SK-N-MC (cell line): Measurements from ENCODE around the gene MAP10.

Experiments used
- DNase-seq: peaks from one replicate; pipeline ENCODE4 v3.0.0-alpha.2; 2011; ENCODE audit warnings: low read depth, low spot score
- H3K27ac ChIP-seq: fragments of 200-600 bp; sonication (generic); 2 replicates; pipeline ENCODE4 v1.5.1; 2016; ENCODE audit warnings: mixed run types
- H3K36me3 ChIP-seq: fragments of 200-600 bp; sonication (generic); 2 replicates; pipeline ENCODE4 v1.6.1; 2017; ENCODE audit warnings: antibody characterized with exemption, low read length, mixed read lengths; ENCODE audit not compliant: insufficient read depth
- H3K4me3 ChIP-seq: fragments of 200-600 bp; sonication (generic); 2 replicates; pipeline ENCODE4 v1.5.1; 2016
- H3K9ac ChIP-seq: fragments of 200-600 bp; sonication (generic); 2 replicates; pipeline ENCODE4 v1.8.0; 2017; ENCODE audit warnings: mixed run types, mixed read lengths; ENCODE audit not compliant: insufficient read length
- H3K9me3 ChIP-seq: fragments of 200-600 bp; sonication (generic); 2 replicates; pipeline ENCODE4 v1.6.1; 2017; ENCODE audit warnings: low read depth, mild to moderate bottlenecking, antibody characterized with exemption, low read length, moderate library complexity, mixed read lengths
- EZH2 ChIP-seq: fragments of 200-600 bp; sonication (generic); IDR thresholded peaks from one replicate; pipeline ENCODE4 v1.6.1; 2017; ENCODE audit warnings: antibody characterized with exemption
- FOXP2 ChIP-seq: optimal IDR thresholded peaks from 2 replicates; pipeline ENCODE3; 2011; ENCODE audit warnings: mild to moderate bottlenecking, moderate library complexity; ENCODE audit not compliant: insufficient read depth; ENCODE audit errors: extremely low read length, control extremely low read depth
- POLR2AphosphoS5 ChIP-seq: IDR thresholded peaks from 2 replicates; pipeline ENCODE4 v1.6.1; 2012; ENCODE audit warnings: mild to moderate bottlenecking, low read depth, low read length, borderline replicate concordance

MAP10 gene

DNA sequence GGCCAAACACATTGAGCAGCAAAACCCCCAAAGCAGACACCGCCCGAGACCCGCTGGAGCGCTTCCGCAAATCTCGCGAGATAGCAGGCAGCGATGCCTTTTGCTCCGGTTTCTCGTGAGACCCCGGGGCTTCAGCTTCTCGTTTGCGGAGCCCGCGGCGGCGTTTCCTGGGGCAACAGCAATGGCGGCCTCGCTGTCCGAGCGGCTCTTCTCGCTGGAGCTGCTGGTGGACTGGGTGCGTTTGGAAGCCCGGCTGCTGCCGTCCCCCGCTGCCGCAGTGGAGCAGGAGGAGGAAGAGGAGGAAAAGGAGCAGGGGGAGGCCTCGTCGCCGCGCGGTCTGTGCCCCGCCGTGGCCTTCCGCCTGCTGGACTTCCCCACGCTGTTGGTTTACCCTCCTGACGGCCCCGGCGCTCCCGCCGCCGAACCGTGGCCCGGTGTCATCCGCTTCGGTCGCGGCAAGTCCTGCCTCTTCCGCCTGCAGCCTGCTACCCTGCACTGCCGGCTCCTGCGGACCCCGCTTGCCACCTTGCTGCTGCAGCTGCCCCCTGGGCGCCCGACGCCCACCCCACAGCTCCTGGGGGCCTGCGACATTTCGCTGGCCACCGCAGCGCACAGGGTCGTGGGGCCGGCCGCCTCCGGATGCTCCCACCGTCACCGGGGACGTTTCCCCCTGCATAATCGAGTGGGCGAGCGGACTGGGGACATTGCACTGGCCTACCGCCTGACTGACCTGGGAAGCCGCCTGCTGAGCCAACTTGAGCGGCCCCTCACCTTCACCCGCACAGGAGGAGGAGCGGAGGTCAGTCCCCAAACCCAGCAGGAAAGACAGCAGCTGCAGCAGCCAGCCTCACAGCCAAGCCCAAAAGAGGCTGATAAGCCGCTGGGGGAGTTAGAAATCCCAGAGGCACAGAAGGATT lies at the start of gene MAP10:
MAP10 (plus strand) TSS at position 148 of the 917 bp plus-strand sequence; CDS start at position 182, 34 bp downstream.
- DNase-seq: no peak
- no peaks in the 10 kb centered on the region for H3K9me3 ChIP-seq
- H3K4me3 ChIP-seq: no peak within 1 kb of the TSS
- H3K9ac ChIP-seq: no peak within 1 kb of the TSS
- no peak for TF ChIP-seq EZH2
- TF ChIP-seq POLR2AphosphoS5: no peak
- TF ChIP-seq FOXP2: no peak
- no peak within 1 kb of the TSS for H3K27ac ChIP-seq
- H3K36me3 ChIP-seq: no peaks in the 10 kb centered on the region

- TF ChIP-seq EZH2 (no peak), FOXP2 (no peak), POLR2AphosphoS5 (no peak)
- Histone ChIP-seq H3K27ac (no peak overlapping the region), H3K9ac (no peak overlapping the region), H3K4me3 (no peak overlapping the region), H3K9me3 (no peaks in the 10 kb centered on the region), H3K36me3 (no peaks in the 10 kb centered on the region)
- no peak for DNase-seq
Measured at GRCh38 chr1:232764458-232765251, 40.6 kb upstream of the MAP10 start.

GRCh38 chr1:232765542-232765941 lies 39.7 kb upstream of the MAP10 start:
- DNase-seq: no peak
- Histone ChIP-seq H3K36me3 (no peaks in the 10 kb centered on the region), H3K9ac (no peak overlapping the region), H3K9me3 (no peaks in the 10 kb centered on the region), H3K4me3 (no peak overlapping the region), H3K27ac (no peak overlapping the region)
- TF ChIP-seq EZH2: no peak

- H3K9ac ChIP-seq: no peak overlapping the region
- no peak for DNase-seq
- H3K36me3 ChIP-seq: no peaks in the 10 kb centered on the region
- TF ChIP-seq FOXP2: no peak
- no peak for TF ChIP-seq EZH2
- TF ChIP-seq POLR2AphosphoS5: no peak
- no peak overlapping the region for H3K27ac ChIP-seq
- H3K9me3 ChIP-seq: no peaks in the 10 kb centered on the region
- H3K4me3 ChIP-seq: no peak overlapping the region
Measured at GRCh38 chr1:232766241-232766890, 38.9 kb upstream of the MAP10 start.

- H3K27ac ChIP-seq: peak overlapping the region; percentile 57; the same call in 1 of the 2 replicates
- no peak for TF ChIP-seq POLR2AphosphoS5
- no peak for TF ChIP-seq EZH2
- TF ChIP-seq FOXP2: no peak
- no peaks in the 10 kb centered on the region for H3K9me3 ChIP-seq
- DNase-seq: no peak
- H3K36me3 ChIP-seq: no peaks in the 10 kb centered on the region
- H3K4me3 ChIP-seq: no peak overlapping the region
- H3K9ac ChIP-seq: no peak overlapping the region
Measured at GRCh38 chr1:232766904-232767303, 38.3 kb upstream of the MAP10 start.

GRCh38 chr1:232767305-232768074 lies 37.7 kb upstream of the MAP10 start:
- H3K9me3 ChIP-seq: no peaks in the 10 kb centered on the region
- no peak overlapping the region for H3K9ac ChIP-seq
- H3K4me3 ChIP-seq: no peak overlapping the region
- H3K36me3 ChIP-seq: no peaks in the 10 kb centered on the region
- DNase-seq: no peak
- H3K27ac ChIP-seq: peak overlapping the region; percentile 57; the same call in 1 of the 2 replicates
- TF ChIP-seq FOXP2: no peak
- TF ChIP-seq POLR2AphosphoS5: peak; percentile 19; the same call in 1 of the 2 replicates
- no peak for TF ChIP-seq EZH2

- H3K9me3 ChIP-seq: no peaks in the 10 kb centered on the region
Measured at GRCh38 chr1:232768793-232769192, 36.4 kb upstream of the MAP10 start.

More at GRCh38 chr1:232768793-232769192, 36.4 kb upstream of the MAP10 start:
- no peak for DNase-seq
- TF ChIP-seq EZH2: no peak
- no peak for TF ChIP-seq FOXP2
- TF ChIP-seq POLR2AphosphoS5: no peak
- Histone ChIP-seq H3K27ac (no peak overlapping the region), H3K36me3 (no peaks in the 10 kb centered on the region), H3K9ac (no peak overlapping the region), H3K4me3 (no peak overlapping the region)
